ENCODE measurements around the gene COL3A1.

Gene COL3A1

DNA sequence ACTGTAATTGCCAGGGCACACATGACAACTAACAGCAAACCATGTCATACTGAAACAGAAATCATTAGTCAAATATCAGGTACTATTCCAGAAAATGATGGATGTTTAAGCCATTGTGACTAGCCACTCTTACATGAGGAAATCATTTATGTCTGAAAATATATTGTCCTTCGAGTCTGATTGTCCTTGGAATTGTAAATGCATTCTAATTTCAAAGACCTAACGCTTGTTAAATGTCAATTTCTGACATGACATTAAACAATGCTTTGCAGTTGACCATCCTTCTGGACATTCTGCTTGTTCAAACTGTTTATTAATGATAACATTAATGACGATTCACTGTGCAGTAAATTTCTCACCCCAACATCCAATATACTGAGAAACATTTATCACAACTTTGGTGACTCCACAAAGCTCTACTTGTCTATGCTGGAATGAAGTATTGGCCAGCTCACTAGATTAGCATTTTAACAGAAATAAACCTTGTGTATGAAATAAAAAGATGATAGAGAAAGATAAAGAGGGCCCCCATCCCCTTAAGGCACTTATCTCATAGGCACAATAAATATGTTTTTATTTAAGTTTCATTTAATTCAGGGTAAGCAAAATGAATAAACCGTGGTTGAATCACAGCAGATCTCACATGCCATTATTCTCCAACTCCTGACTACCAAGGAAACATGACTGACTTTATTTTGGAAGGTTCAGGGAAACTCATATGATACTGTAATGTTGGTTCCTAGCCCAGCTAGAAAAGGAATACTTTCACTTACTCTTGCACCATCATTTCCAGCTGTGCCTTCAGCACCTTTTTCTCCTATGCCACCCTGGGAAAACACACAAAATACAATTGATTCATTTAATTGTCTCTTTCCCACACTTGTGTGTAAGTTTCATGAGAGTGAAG, 82.3 kb downstream of the COL3A1 start:
- TF ChIP-seq GATA1 (IDR thresholded peaks at IDR 0.05; ENCODE audit: low read depth, low read length) (no peak), POLR2A (IDR thresholded peaks at IDR 0.05; ENCODE audit: low read length) (no peak)
- no peak for DNase-seq

DNA sequence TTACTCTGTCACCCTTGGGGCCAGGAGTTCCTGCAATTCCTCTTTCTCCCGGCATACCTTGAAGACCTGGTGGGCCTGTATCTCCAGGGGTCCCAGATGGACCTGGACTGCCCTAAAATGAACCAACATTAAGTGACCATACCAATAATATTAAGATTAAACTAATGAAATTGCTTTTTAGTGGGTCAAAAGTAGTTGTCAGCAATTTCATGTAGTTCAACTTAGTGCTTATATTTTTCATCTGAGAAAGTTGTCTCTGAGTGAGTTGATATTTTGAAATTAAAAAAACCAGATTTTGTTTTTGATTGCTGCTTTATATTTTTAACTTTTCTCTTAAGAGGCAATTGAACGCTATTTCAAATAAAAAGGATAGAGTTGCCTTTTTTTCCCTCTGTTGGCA, 83.1 kb downstream of the COL3A1 start:
- no peak for TF ChIP-seq POLR2A (IDR thresholded peaks at IDR 0.05; ENCODE audit: low read length)
- TF ChIP-seq GATA1 (IDR thresholded peaks at IDR 0.05; ENCODE audit: low read depth, low read length): no peak
- no peak for DNase-seq

DNA sequence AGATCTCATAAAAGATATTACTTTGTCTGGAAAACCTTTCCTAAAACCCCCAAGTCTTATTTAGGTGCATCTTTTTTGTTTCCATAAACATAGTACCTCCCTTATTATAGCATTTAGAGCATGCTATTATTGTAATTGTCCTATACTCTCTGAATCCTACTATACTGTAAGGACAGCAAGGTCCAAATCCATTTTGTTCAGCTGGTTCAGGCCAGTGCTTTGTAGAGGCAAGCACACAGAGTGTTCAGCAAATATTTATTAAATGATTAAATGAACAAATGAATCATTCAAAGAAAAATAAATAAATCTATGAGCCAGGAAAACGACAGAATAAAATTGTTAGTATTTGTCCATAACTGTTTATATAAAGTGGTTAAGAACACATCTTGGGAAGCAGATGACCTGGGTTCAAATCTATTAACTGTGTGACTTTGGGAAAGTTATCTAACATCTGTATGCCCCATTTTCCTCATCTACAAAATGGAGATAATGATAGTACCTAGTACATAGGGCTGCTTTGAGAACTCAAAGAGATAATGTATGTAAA, 86.0 kb downstream of the COL3A1 start:
- no peak for DNase-seq
- TF ChIP-seq GATA1 (IDR thresholded peaks at IDR 0.05; ENCODE audit: low read depth, low read length): no peak
- no peak for TF ChIP-seq POLR2A (IDR thresholded peaks at IDR 0.05; ENCODE audit: low read length)
